Measurements from ENCODE around the gene RAMP2.

GRCh38 chr17:42766124-42766523, 5.1 kb downstream of the RAMP2 start:
- TF ChIP-seq CTCF (IDR thresholded peaks at IDR 0.05) (no peak), ZFX (IDR thresholded peaks at IDR 0.05; ENCODE audit: borderline replicate concordance) (no peak)
